BJ (cell line): Measurements from ENCODE around the gene RABGAP1L. TPM values are rescaled to one million over a fixed set of nuclear protein-coding genes. Genes with fewer than 3 reads are reported as not detected.

ENCODE experiments used
- CTCF ChIA-PET: fragments of 350-600 bp; formaldehyde crosslinking; extraction: SDS; loops from one replicate; lab custom pipeline; 2021; ENCODE audit warnings: antibody characterized with exemption, inconsistent platforms; lab: Yijun Ruan, JAX
- POLR2A ChIA-PET: fragments of 300-600 bp; sonication (Branson Sonifier 250); formaldehyde crosslinking; extraction: SDS; loops from one replicate; lab custom pipeline; 2021; ENCODE audit warnings: antibody characterized with exemption; lab: Charles Lee
- DNase-seq: peaks from one replicate; pipeline ENCODE4 v3.0.0-alpha.2; 2011; ENCODE audit warnings: low read depth
- H3K27me3 ChIP-seq: 2 replicates; pipeline ENCODE4 v1.6.0; 2011; ENCODE audit warnings: low read length; ENCODE audit not compliant: control insufficient read depth, insufficient read depth
- H3K36me3 ChIP-seq: 2 replicates; pipeline ENCODE4 v1.5.1; 2011; ENCODE audit warnings: low read length; ENCODE audit not compliant: control insufficient read depth, insufficient read depth
- H3K4me3 ChIP-seq: 2 replicates; pipeline ENCODE4 v1.5.1; 2011; ENCODE audit warnings: low read depth, mild to moderate bottlenecking, control low read depth, low read length
- CTCF ChIP-seq: IDR thresholded peaks from 2 replicates; pipeline ENCODE4 v1.5.1; 2011; ENCODE audit warnings: low read depth, mild to moderate bottlenecking, control low read depth, inconsistent platforms, low read length, moderate library complexity; ENCODE audit not compliant: insufficient read depth
- polyA plus RNA-seq: library from polyadenylated mRNA; depleted of rRNA; stranded (reverse); fragments of >200 nt; gene quantifications from 2 replicates; pipeline ENCODE4 v1.2.3, GENCODE V29; 2011

Gene RABGAP1L
- polyA plus RNA-seq, 1 experiment = 15.9 TPM

- ChIA-PET POLR2A (no interaction called here), CTCF (interaction anchor here (1.0 kb wide), 1 partner anchor 12 kb away, joined by 3 read pairs; no protein-coding TSS in a partner anchor)
- Histone ChIP-seq H3K4me3 (no peak overlapping the region), H3K27me3 (no peaks in the 10 kb centered on the region), H3K36me3 (no peaks in the 10 kb centered on the region)
- TF ChIP-seq CTCF = no peak
- no peak for DNase-seq
Observed at GRCh38 chr1:174269989-174270651, 110.8 kb downstream of the RABGAP1L start.

- no peak for DNase-seq
- no peak for TF ChIP-seq CTCF
- ChIA-PET POLR2A (no interaction called here), CTCF (interaction anchor here (3.0 kb wide), 1 partner anchor 11 kb away, joined by 23 read pairs; no protein-coding TSS in a partner anchor)
- Histone ChIP-seq H3K27me3 (no peaks in the 10 kb centered on the region), H3K4me3 (no peak overlapping the region), H3K36me3 (no peaks in the 10 kb centered on the region)
Observed at GRCh38 chr1:174273190-174273589, 113.9 kb downstream of the RABGAP1L start.

- TF ChIP-seq CTCF = no peak
- CTCF ChIA-PET = interaction anchor here (3.0 kb wide), 1 partner anchor 11 kb away, joined by 15 read pairs; no protein-coding TSS in a partner anchor
- H3K4me3 ChIP-seq = no peak overlapping the region
- POLR2A ChIA-PET = no interaction called here
- H3K27me3 ChIP-seq = no peaks in the 10 kb centered on the region
- no peaks in the 10 kb centered on the region for H3K36me3 ChIP-seq
- DNase-seq = no peak
Observed at GRCh38 chr1:174273776-174274175, 114.5 kb downstream of the RABGAP1L start.

- no peak for DNase-seq
- no peak for TF ChIP-seq CTCF
- ChIA-PET CTCF (interaction anchor here (3.0 kb wide), 1 partner anchor 12 kb away, joined by 15 read pairs; no protein-coding TSS in a partner anchor), POLR2A (no interaction called here)
- Histone ChIP-seq H3K4me3 (no peak overlapping the region), H3K36me3 (no peaks in the 10 kb centered on the region), H3K27me3 (no peaks in the 10 kb centered on the region)
Observed at GRCh38 chr1:174274452-174274851, 115.1 kb downstream of the RABGAP1L start.

- no peak for TF ChIP-seq CTCF
- POLR2A ChIA-PET = no interaction called here
Observed at GRCh38 chr1:174274884-174275283, 115.6 kb downstream of the RABGAP1L start.

More at GRCh38 chr1:174274884-174275283, 115.6 kb downstream of the RABGAP1L start:
- Histone ChIP-seq H3K27me3 (no peaks in the 10 kb centered on the region), H3K4me3 (no peak overlapping the region), H3K36me3 (no peaks in the 10 kb centered on the region)
- CTCF ChIA-PET = interaction anchor here (1.1 to 3.0 kb wide), 2 partner anchors 12 to 17 kb away, joined by 3 to 15 read pairs; no protein-coding TSS in a partner anchor
- no peak for DNase-seq
